T-helper 2 cell treated with Interferon-gamma antibody and Interleukin-4, amounts not matched to agents 100 ng/mL and 5 ng/mL, for 36 hours (primary cell): ENCODE measurements around the gene PDE6G. TPM values are rescaled to one million over a fixed set of nuclear protein-coding genes. Genes with fewer than 3 reads are reported as not detected.
"Not testable (repeated sequence)": the region's sequence is repeated elsewhere in the genome, so short reads cannot be mapped to it uniquely, and the experiment has no call there.

Source experiments
- intact Hi-C: fragments of 100-400 bp; cut with micrococcal nuclease; formaldehyde crosslinking; loops from one replicate; pipeline ENCODE4 v1.15.1; 2023
- total RNA-seq: library from RNA; stranded (reverse); gene quantifications from 2 replicates; pipeline ENCODE4 v1.2.3, GENCODE V29; 2022

The PDE6G gene
- total RNA-seq, 1 donor from 2014 or later: 27.9 TPM

DNA sequence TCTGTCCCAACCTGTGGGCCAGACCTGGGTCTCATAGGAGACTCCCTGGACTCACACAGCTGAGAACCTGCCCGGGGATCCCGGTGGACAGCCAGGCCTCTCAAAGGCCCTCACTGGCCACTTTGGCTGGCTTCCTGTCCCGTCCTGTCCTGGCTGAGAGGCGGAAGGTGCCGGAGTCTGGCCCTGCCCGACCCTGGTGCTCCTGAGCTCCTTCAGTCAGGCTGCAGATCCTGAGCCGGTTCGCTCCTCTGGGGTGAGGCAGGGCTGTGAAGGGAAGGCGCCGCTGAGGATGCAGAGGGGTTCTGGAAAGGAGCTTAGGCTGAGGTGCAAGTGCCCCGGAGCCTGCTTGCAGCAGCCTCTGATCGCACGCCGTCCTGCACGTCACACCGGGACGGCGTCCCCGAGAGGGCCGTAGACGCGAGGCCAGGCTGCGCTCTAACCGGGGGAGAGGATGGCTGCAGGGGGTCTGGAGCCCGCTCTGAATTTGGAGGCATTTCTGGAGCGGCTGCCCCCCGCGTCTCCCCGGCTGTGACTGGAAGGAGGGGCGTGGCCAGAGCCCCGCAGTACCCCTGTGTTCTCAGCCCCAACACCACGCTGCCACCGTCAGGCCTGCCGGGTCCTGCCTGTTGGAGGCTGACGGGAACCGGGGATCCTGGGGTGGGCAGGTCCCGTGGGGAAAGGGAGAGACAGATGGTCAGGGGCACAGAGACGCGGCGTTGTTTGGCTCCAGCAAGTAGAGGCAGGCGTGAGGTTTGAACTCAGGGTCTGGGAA lies 31.6 kb upstream of the PDE6G start:
- intact Hi-C loops: no loop called here

DNA sequence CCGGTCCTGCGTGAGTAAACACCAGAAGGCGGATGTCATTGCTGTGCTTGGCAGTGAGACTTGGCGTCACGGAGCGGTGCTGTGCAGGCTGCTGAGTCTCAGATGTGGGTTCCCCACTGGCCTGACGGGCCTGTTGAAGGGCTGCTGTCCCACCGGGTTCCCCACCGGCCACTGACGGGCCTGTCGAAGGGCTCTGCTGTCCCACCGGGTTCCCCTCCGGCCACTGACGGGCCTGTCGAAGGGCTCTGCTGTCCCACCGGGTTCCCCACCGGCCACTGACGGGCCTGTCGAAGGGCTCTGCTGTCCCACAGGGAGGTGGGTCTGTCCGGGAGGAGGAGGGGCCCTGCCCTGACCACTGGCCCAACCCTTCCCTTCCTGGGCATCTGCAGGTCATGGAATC lies 30.3 kb upstream of the PDE6G start:
- intact Hi-C loops: no loop called here

DNA sequence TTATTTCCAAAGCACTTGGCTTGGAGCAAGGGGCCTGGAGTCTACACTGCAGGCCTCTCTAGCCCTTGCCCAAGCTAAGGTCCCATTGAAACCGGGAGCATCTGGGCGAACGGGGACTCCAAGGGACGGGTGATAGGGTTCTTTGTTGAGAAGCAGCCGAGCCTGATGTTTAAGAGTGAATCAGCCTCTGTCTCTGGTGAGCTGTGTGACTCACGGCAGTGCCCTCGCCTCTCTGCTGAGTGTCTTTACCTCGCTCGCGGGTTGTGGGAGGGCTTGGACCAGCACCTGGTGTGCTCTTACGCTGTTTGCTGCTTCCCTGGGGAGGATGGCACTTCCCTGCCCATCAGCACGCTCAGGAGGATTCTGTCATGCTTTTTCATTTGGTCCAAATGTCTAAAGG lies 28.8 kb upstream of the PDE6G start:
- intact Hi-C loops: no loop called here

DNA sequence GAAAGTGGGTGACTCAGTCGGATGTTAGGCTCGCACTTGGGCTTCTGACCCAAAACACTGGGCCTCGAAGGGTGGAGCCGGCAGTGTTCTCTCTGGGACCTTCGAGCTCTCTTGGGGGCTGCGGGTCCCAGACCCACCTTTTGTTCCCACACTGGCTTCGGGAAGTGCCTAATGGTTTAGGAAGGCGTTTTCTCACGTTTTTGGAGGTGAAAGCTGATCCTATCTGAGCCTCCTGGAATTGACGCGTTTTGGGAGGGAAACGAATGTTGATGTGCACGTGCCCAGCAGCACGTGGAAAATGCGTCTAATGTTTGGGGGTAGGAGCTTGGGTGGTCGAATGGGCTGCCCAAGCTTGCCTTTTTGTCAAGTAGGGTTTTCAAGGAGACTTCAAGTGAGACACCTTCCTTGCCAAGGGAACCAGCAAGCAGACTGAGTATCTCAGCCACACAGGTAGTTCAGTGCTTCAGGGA lies 28.1 kb upstream of the PDE6G start:
- intact Hi-C loops: no loop called here

DNA sequence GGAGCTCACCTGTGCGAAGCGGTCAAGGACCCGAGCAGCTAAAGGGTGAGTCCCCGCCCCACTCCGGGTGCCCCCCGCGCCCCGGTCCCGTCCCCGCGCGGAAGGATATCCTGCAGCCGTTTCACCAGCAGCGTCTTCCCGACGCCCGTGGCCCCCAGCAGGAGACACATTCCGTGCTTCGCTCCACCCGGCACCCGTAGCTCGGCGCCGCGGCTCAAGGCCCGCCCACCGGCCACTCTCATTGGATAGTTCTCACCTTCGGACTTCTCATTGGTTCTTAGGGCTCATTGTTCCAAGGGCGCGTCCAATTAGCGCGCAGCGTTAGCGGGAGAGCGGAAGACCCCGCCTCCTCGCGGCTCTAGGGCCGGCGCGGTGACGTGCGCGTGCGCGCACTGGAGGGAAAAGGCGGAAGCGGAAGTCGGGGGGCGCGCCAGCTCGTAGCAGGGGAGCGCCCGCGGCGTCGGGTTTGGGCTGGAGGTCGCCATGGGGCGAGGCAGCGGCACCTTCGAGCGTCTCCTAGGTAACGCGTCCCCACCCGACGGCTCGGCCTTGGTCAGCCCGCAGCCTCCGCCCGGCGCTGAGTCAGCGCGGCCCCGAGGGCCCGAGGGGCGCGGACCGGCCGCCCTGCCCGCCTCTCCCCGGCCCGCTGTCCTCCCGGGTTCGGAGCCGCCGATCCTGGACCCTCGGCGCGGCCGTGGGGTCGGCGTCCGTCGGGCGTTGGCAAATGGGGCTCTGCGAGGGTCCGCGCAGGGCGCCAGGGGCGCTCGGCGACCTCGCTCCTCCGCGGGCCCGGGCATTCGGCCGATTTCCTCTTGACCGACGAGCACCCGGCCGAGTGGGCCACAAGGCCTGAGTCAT lies 27.5 kb upstream of the PDE6G start, which contains the start of the genes ARL16 and HGS:
TSS of gene ARL16 (minus strand) at position 214 of the 858 bp plus-strand sequence. CDS start at position 170, 44 bp downstream.
TSS of gene HGS (plus strand) at position 428 of the 858 bp plus-strand sequence. CDS start at position 484, 56 bp downstream.
- intact Hi-C loops: loop anchor here (2.0 kb wide), 2 partner anchors 17 to 131 kb away; partner anchors contain the start of genes CCDC137, FAAP100 and OXLD1

DNA sequence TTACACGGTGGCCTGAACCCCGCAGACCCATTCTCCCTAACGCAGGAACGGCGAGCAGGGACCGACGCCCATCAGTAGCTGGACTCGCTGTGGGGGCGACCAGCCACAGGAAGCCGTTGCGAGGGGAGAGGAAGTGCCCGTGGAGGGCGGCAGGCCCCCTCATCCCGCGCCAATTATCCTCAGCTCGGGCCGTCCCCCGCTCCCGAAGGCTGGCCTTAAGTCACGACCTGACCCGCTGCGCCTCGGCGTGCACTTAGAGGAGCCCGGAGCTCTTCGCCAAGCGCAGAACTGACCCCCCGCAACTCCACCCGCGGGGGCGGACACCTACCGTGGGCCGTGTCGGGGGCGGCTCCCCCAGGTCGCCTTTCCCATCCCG lies 26.9 kb upstream of the PDE6G start:
- intact Hi-C loops: loop anchor here (2.0 kb wide), 2 partner anchors 16 to 130 kb away; partner anchors contain the start of genes CCDC137, FAAP100 and OXLD1

DNA sequence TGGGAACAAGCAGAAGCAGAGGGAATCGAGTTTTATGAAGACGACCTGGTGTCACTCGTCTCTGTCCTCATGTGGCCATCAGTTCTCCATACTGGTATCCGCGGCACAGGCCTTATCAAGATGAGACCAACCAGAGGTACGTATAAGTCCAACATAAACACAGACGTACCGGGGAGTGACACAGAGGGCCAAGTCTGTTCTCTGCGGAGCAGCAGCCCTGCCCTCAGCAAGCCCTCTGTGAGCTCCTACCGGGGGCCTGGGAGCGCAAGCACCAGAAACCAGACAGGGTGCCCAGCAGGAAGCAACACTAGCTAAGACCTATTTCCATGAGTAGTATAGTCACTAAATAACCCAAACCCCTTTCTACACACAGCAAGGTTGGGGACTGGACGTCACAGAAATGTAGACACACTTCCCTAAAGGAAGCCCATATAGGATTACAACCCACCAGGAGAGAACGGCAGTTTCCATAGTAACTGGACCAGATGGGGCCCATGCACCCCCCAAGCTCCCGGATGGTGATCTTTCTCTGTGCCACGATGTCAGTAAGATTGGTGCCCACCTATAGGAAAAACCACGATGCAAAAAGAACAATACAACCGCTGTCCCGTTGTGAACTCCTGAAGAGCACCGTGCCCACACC lies 26.3 kb upstream of the PDE6G start:
- intact Hi-C loops: loop anchor here (2.0 kb wide), 2 partner anchors 16 to 130 kb away; partner anchors contain the start of genes CCDC137, FAAP100 and OXLD1

DNA sequence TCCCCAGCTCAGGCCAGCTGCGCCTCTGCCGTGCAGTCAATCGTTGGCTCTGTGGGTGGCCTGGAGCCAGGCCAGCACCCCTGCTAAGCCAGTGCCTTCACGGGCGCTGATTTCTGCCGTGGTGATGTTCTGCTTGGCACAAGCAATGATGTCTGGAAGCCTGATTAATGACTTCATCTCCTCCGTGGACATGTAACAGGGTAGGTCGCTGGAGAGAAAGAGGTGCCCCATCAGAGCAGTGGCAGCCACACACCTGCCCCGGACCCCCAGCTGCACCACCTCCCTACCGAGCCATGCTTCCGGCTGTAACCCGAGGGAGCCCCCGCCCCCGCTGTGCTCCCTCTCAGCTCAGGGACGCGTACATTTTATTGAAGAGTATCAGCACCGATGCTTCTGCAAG lies 25.3 kb upstream of the PDE6G start:
- intact Hi-C loops: loop anchor here (2.0 kb wide), 2 partner anchors 15 to 129 kb away; partner anchors contain the start of genes CCDC137, FAAP100 and OXLD1

DNA sequence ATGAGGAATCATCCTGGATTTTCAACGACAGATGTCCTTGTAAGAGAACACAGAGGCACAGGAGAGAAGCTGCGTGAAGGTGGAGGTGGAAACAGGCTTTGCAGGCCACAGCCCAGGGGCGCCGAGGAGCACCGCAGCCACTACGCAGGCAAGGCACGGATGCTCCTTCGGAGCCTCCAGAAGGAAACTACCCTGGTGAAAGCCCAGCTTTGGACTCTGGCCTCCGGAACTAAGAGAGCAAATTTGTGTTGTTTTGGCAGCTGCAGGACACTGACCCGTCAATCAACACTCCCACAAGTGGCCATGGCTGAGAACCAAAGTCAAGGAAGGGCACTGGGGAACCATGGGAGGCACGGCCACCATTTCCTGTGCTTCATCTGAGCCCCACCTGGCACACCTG lies 23.8 kb upstream of the PDE6G start:
- intact Hi-C loops: no loop called here

DNA sequence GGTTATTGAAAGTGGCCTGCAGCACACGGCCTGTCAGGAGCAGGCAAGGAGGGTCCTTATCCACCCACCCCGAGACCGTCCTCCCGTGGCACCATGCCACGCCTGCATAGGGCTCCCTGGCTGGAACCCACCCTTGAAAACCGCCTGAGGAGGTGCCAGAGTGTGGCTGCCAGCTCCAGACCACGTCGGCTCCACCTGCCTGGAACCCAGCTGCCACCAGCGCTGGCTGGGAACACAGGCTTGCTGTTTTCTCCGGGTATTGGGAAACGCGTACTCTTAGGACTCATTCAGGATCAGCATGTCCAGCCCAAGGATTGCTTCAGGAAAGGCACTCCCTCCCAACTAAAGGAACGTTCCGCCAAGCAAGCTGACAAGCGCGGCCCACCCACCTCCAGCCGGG lies 20.6 kb upstream of the PDE6G start:
- intact Hi-C loops: no loop called here

DNA sequence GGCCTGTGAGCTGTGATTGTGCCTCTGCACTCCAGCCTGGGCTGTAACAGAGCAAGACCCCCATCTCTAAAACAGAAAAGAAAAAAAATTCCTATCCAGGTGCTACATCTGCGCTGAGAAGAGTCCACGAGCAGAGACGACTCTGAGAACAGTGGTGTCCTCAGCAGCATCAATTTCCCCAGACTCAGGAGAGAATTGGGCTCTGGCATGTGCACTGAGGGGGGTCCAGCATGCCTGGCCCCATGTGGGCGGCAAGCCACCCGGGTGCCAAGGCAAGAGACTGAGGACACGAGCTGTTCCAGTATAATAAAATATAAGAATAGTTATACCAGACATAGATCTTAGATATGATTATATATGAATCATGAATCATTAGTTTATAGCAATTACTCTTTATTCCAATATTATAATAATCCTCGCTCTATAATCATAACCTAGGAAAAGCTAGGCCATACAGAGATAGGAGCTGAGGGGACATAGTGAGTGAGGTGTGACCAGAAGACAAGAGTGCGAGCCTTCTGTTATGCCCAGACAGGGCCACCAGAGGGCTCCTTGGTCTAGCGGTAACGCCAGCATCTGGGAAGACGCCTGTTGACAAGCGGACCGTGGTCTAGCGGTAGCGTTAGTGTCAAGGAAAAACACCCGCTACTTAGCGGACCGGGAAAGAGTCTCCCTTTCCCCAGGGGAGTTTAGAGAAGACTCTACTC lies 19.3 kb upstream of the PDE6G start:
- intact Hi-C loops: not testable (repeated sequence)

DNA sequence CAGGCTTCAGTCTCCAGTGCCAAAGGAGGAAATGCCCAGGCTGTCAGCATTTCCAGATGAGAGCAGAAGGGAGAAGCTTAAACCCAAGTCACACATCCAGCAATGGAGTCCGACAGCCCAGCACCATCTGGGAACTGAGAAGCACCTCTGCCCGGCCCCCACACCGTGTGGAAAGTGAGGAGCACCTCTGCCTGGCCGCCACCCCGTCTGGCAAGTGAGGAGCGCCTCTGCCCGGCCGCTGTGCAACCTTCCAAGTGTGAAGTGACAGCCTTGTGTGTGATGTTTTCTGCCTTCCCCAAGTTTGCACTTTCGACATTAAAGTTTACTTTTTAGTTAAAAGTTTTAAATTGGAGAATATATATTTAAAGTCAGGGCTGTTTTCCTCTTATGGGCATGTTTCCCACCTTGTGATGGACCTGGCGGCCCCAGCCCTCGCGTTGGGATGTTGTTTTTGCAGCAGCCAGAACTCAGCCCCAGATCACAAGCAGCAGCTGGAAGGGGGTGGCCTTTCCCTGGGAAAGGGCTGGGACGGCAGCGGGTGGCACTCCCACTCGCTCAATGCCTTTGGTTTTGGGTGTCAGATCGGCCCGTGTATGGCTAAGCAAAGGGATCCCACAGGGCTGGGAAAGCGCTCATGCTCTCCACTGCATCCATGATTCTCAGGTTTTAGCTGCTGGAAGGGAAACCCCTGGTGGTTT lies 17.4 kb upstream of the PDE6G start:
- intact Hi-C loops: no loop called here

DNA sequence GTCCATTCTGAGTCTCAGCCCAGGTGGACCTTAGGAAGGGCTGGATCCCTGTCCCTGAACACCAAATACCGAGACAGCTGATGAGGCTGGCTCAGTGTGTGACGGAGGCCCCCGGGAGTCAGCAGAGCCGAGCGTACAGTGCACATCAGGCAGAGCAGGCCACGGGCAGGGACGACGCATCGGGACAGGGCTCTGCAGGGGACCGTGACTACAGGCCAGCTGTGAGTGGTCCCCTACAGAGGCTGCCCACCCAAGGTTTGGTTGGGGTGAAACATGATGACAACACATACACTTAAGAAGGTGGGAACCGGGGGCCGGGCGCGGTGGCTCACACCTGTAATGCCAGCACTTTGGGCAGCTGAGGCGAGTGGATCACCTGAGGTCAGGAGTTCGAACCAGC lies 16.6 kb upstream of the PDE6G start:
- intact Hi-C loops: no loop called here

DNA sequence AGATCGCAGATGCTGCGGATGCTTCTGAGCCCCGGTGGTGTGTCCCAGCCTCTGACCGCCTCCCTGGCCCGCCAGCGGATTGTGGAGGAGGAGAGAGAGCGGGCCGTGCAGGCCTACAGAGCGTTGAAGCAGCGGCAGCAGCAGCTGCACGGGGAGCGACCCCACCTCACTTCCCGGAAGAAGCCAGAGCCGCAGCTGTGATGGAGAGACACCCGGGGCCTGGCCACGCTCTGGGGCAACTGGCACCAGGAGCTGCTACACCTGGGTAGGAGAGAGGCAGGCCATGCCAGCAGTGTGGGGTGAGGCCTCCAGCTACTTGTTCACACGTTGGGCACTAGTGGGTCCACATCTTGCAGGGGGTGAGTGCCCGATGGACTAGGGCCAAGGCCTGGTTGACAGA lies 16.2 kb upstream of the PDE6G start:
- intact Hi-C loops: no loop called here

DNA sequence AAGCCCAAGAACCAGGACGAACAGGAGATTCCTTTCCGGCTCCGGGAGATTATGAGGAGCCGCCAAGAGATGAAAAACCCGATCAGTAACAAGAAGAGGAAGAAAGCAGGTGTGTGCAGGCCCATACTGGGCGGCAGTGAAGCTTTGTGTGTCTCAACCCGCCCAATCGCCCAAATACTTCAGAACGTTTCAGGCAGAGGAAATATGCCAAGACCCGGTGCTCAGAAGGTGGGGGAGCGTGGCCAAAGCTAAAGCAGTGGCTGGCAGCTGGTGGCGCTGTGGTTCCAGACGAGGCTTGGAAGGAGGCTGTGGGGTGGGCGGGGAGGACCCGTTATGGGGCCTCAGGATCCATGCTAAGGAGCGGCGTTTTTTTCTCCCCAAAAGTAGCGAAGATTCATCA lies 11.4 kb upstream of the PDE6G start:
- intact Hi-C loops: loop anchor here (2.0 kb wide), 2 partner anchors 15 to 31 kb away; partner anchors contain the start of genes ARL16, NPLOC4 and TSPAN10

DNA sequence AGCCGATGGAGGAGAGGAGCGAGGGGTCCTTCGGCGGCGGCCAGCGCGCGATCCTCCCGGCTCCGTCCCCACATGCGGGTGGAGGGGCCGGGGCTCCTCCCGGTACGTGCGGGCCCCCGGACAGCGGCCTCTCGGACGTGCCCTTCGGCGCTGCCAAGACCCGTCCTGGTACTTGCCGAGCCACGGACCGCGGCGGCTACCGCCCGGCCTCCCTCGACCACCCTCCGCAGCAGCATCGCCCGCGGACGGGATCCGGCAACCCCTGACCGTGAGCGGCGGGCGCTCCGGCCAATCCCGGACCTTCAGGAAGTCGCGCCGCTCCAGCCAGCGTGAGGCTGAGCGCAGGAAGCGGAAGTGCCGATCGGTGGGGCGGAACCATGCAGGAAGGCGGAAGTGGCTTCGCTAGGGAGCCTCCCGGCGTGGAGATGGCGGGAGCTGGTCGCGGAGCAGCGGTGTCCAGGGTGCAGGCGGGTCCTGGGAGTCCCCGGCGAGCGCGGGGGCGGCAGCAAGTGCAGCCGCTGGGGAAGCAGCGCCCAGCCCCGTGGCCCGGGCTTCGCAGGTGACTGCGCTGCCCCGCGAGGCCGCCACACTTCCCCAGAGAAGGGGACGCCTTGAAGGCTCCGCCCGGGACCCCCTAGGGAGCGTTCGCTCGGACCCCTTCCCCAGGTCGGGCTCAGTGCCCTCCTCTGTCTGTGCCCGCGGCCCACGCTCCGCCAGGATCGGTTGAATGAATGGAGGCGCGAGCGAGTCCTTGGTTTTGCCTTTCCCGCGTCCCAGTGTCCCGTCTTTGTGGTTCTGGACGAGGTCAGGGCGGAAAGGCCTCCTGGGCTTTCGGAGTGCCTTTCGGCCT lies 10.2 kb upstream of the PDE6G start, which contains the start of the genes CCDC137 and OXLD1:
TSS of gene CCDC137 (plus strand) at position 396 of the 850 bp plus-strand sequence. CDS start at position 426, 30 bp downstream.
TSS of gene OXLD1 (minus strand) at position 264 of the 850 bp plus-strand sequence. CDS start at position 236, 28 bp downstream.
- intact Hi-C loops: loop anchor here (2.0 kb wide), 2 partner anchors 16 to 30 kb away; partner anchors contain the start of genes ARL16, NPLOC4 and TSPAN10

DNA sequence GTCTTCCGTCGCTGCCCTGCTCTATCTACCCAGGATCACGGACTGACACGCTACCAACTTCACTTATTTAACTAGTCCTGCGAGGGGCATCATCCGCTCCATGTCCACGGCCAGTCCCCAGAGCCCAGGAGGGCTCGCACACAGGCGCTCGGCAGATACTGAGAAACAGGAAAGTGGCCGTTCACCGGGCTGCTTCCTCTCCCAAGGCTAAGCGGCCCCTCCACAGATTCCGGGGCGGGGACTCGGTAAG lies 9.7 kb upstream of the PDE6G start:
- intact Hi-C loops: loop anchor here (2.0 kb wide), 2 partner anchors 17 to 29 kb away; partner anchors contain the start of genes ARL16, NPLOC4 and TSPAN10

DNA sequence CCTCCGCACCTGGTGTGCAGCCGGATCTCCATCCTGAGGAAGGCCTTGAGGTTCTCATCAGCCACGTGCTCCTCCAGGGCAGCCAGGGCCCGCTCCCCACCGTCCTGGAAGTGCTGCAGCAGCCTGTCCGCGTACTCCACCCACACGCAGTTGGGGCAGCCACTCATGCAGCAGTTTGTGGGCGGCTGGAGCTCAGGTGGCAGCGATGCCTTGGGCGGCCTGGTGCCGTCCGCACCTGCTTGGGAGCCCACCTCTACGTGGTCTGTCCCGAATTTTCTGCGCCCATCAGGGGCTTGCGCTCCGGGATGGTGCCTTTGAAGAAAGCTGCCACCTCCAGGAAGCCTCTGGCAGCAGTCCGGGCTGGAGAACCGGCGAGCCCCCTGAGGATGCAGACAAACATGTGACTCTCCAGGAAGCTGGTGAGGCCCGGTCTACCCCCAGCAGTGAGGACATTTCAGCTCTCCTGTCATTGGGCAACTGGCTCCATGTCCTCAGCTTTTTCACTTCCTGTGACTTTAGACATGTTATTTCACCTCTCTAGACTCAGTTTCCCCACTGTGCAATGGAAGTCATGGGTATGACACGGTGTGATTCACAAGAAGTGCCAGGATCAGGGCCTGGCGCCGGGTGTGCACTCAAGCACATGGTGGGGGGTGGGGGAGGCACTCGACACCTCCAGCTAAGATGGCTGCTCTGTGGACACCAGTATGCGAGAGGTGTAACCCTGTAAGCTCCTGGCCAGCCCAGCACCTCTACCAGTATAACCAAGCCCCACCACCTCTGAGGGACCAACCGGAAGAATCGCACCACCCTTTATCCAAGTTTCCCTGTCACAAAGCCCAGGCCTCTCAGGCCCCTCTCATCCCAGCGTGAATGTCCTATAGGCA lies 9.1 kb upstream of the PDE6G start:
- intact Hi-C loops: loop anchor here (2.0 kb wide), 2 partner anchors 17 to 29 kb away; partner anchors contain the start of genes ARL16, NPLOC4 and TSPAN10
